GM12878 (cell line): ENCODE results near the gene LMX1B. TPM values are rescaled to one million over a fixed set of nuclear protein-coding genes. Genes with fewer than 3 reads are reported as not detected.

ENCODE experiments used
- ATAC-seq: fragments of 200-7000 bp; cut with Tn5 transposase; 3 replicates; pipeline ENCODE4 v1.9.1; 2020; ENCODE audit warnings: mild to moderate bottlenecking, moderate library complexity
- BruUV-seq: library from RNA; stranded (reverse); fragments of 400-500 nt; replicated peaks from 2 replicates; lab custom pipeline; 2021; lab: Mats Ljungman, UMichigan
- CTCF ChIA-PET: fragments of 300-600 bp; sonication (Branson Sonifier 250); formaldehyde crosslinking; extraction: SDS; loops from one replicate; lab custom pipeline; 2021; ENCODE audit warnings: inconsistent platforms; lab: Yijun Ruan, JAX
- POLR2A ChIA-PET: fragments of 350-600 bp; formaldehyde crosslinking; extraction: SDS; loops from one replicate; lab custom pipeline; 2021; ENCODE audit warnings: inconsistent platforms; lab: Charles Lee
- RAD21 ChIA-PET: fragments of 300-600 bp; sonication (Branson Sonifier 250); formaldehyde crosslinking; loops from one replicate; lab custom pipeline; 2023; ENCODE audit warnings: antibody characterized with exemption; ENCODE audit not compliant: unreplicated experiment; lab: Charles Lee
- SMC1A ChIA-PET: fragments of 300-600 bp; sonication (Branson Sonifier 250); formaldehyde crosslinking; loops from one replicate; lab custom pipeline; 2023; ENCODE audit not compliant: unreplicated experiment, uncharacterized antibody; lab: Charles Lee
- DNase-seq: peaks from one replicate; pipeline ENCODE4 v3.0.0-alpha.2; 2011; ENCODE audit warnings: low read depth, low spot score
- FAIRE-seq: peaks from 3 replicates; lab custom pipeline; 2011; peaks lifted over from hg19 to GRCh38; lab: Jason Lieb, UNC
- H2AFZ ChIP-seq: 2 replicates; pipeline ENCODE4 v1.6.0; 2011; ENCODE audit warnings: low read depth, low read length, control low read depth; ENCODE audit not compliant: control insufficient read depth
- H3K27ac ChIP-seq: 2 replicates; pipeline ENCODE4 v1.5.1; 2011; ENCODE audit warnings: control low read depth; ENCODE audit not compliant: control insufficient read depth, insufficient read depth
- H3K27me3 ChIP-seq, 2 experiments: replicated peaks in 1 of 2; 2 replicates each; pipeline versions ENCODE4 v1.6.0 to v1.6.1; 2011; ENCODE audit warnings: low read length in 1 of 2; ENCODE audit not compliant: control insufficient read depth in 2 of 2, insufficient read depth in 2 of 2
- H3K36me3 ChIP-seq, 2 experiments: 2 replicates each; pipeline ENCODE4 v1.5.1; 2011; ENCODE audit warnings: low read length in 1 of 2; ENCODE audit not compliant: control insufficient read depth in 2 of 2, insufficient read depth in 2 of 2
- H3K4me1 ChIP-seq: 2 replicates; pipeline ENCODE4 v1.6.1; 2011; ENCODE audit warnings: mild to moderate bottlenecking, low read length, moderate library complexity, mixed read lengths; ENCODE audit not compliant: control insufficient read depth, insufficient read depth
- H3K4me2 ChIP-seq: 2 replicates; pipeline ENCODE4 v1.6.0; 2011; ENCODE audit warnings: control low read depth; ENCODE audit not compliant: control insufficient read depth, insufficient read depth
- H3K4me3 ChIP-seq: fragments of 200-600 bp; sonication (generic); 2 replicates; pipeline ENCODE4 v1.5.1; 2016
- H3K79me2 ChIP-seq: 2 replicates; pipeline ENCODE4 v1.6.0; 2011; ENCODE audit warnings: low read length; ENCODE audit not compliant: control insufficient read depth, insufficient read depth
- H3K9ac ChIP-seq: 2 replicates; pipeline ENCODE4 v1.8.0; 2011; ENCODE audit warnings: low read length, control low read depth, mixed read lengths; ENCODE audit not compliant: control insufficient read depth, insufficient read depth
- H3K9me3 ChIP-seq: replicated peaks from 3 replicates; pipeline ENCODE4 v1.5.1; 2011; ENCODE audit warnings: mild to moderate bottlenecking, low read length; ENCODE audit not compliant: control insufficient read depth, insufficient read depth
- H4K20me1 ChIP-seq: 2 replicates; pipeline ENCODE4 v1.6.0; 2011; ENCODE audit not compliant: control insufficient read depth, insufficient read depth
- EZH2 ChIP-seq: IDR thresholded peaks from 2 replicates; pipeline ENCODE4 v1.6.1; 2012; ENCODE audit warnings: low read depth, mild to moderate bottlenecking, control low read depth, inconsistent platforms, low read length, borderline replicate concordance; ENCODE audit not compliant: control insufficient read depth
- HDAC6 ChIP-seq: fragments of 200-600 bp; sonication (generic); IDR thresholded peaks from one replicate; pipeline ENCODE4 v1.8.0; 2017; ENCODE audit warnings: antibody characterized with exemption; ENCODE audit not compliant: unreplicated experiment
- KLF5 ChIP-seq: fragments of 450-650 bp; IDR thresholded peaks from 2 replicates; pipeline ENCODE4 v1.6.1; 2014; ENCODE audit warnings: mild to moderate bottlenecking; ENCODE audit not compliant: partially characterized antibody
- NFYB ChIP-seq: IDR thresholded peaks from 2 replicates; pipeline ENCODE4 v1.6.1; 2011; ENCODE audit warnings: low read depth, mild to moderate bottlenecking, low read length, improper control_type of control experiment, moderate library complexity; ENCODE audit not compliant: insufficient read depth
- SMAD1 ChIP-seq: fragments of 450-650 bp; IDR thresholded peaks from 2 replicates; pipeline ENCODE4 v1.6.1; 2018; ENCODE audit warnings: mild to moderate bottlenecking, low read depth; ENCODE audit not compliant: partially characterized antibody
- SUZ12 ChIP-seq: fragments of 200-600 bp; sonication (generic); IDR thresholded peaks from one replicate; pipeline ENCODE4 v1.6.1; 2018; ENCODE audit warnings: antibody characterized with exemption, mild to moderate bottlenecking; ENCODE audit not compliant: unreplicated experiment
- whole genome bisulfite sequencing: methylation state at CpG from one replicate; pipeline ENCODE4 v1.1.6; 2016; ENCODE audit warnings: low lambda C conversion rate; ENCODE audit not compliant: insufficient replicate concordance, insufficient coverage; ENCODE audit errors: missing lambda C conversion rate; 5-methylcytosine and 5-hydroxymethylcytosine counted together
- in situ Hi-C: fragments of 300-500 bp; cut with MboI; formaldehyde crosslinking; loops from 9 replicates; pipeline ENCODE4 v1.14.3; 2018; ENCODE audit warnings: mixed read lengths
- intact Hi-C: fragments of 100-400 bp; cut with micrococcal nuclease; formaldehyde crosslinking; loops from one replicate; pipeline ENCODE4 v1.14.2; 2022; ENCODE audit not compliant: unreplicated experiment
- polyA plus RNA-seq, 11 experiments: library from polyadenylated mRNA; depleted of rRNA in 4 of 11; unstranded in 6 of 11; stranded (reverse) in 5 of 11; fragments of >200 nt; fragmentation: Nextera tagmentation in 4 of 11; fragmentation: Illumina TruSeq in 1 of 11; extraction: Ambion mirVana in 4 of 11; extraction: Trizol in 1 of 11; gene quantifications; 1 replicate in 1 of 11; 2 replicates in 10 of 11; pipeline versions ENCODE4 v1.2.1 to v1.2.3, GENCODE V29; 2011 to 2016; ENCODE audit warnings: inconsistent platforms in 2 of 11, missing spikeins in 2 of 11, low read depth in 1 of 11
- total RNA-seq, 4 experiments: library from RNA; depleted of rRNA in 3 of 4; stranded (reverse); fragments of >200 nt in 3 of 4; fragmentation: Illumina TruSeq in 1 of 4; extraction: Trizol in 1 of 4; gene quantifications; 2 replicates each; pipeline versions ENCODE4 v1.2.1 to v1.2.3, GENCODE V29; 2013 to 2021
- TF ChIP-seq, protein P1 (sequence below): fragments of 150-350 bp; IDR thresholded peaks from 2 replicates; pipeline ENCODE4 v1.6.1; 2016; ENCODE audit warnings: low read depth, low read length

LMX1B gene
- total and polyA plus RNA-seq, 10 of the 15 experiments (the other 5 are each of a cell fraction or from before 2014, with no cell fraction given): not detected

DNA sequence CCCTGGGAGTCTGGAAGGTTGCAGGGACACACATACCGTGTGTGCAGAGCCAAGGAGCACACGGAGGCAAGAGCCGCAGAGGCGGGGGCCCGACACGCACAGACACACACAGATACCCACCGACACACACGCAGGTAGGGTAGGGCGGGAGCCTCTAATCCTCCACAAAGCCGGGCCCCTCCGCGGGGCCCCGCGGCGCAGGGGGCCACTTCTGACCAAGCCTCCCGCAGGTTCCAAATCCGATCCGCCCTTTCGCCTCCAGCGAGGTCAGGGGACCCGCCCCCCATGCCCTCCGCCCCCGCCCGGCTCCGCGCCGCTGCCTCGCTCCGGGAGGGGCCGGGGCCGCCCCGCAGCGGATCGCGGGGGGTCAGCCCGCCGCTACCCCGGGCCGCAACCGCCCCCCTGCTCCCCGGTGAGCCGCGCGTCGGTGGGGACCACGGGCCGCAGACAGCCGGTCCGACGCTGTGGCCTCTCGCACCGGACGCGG, 1.4 kb upstream of the LMX1B start (continued):
- no peak for TF ChIP-seq HDAC6
- TF ChIP-seq, protein P1, sequence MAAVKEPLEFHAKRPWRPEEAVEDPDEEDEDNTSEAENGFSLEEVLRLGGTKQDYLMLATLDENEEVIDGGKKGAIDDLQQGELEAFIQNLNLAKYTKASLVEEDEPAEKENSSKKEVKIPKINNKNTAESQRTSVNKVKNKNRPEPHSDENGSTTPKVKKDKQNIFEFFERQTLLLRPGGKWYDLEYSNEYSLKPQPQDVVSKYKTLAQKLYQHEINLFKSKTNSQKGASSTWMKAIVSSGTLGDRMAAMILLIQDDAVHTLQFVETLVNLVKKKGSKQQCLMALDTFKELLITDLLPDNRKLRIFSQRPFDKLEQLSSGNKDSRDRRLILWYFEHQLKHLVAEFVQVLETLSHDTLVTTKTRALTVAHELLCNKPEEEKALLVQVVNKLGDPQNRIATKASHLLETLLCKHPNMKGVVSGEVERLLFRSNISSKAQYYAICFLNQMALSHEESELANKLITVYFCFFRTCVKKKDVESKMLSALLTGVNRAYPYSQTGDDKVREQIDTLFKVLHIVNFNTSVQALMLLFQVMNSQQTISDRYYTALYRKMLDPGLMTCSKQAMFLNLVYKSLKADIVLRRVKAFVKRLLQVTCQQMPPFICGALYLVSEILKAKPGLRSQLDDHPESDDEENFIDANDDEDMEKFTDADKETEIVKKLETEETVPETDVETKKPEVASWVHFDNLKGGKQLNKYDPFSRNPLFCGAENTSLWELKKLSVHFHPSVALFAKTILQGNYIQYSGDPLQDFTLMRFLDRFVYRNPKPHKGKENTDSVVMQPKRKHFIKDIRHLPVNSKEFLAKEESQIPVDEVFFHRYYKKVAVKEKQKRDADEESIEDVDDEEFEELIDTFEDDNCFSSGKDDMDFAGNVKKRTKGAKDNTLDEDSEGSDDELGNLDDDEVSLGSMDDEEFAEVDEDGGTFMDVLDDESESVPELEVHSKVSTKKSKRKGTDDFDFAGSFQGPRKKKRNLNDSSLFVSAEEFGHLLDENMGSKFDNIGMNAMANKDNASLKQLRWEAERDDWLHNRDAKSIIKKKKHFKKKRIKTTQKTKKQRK: no peak
- TF ChIP-seq NFYB: no peak
- TF ChIP-seq SMAD1: no peak
- TF ChIP-seq KLF5: no peak
- TF ChIP-seq, all 136 proteins: peak for 0

DNA sequence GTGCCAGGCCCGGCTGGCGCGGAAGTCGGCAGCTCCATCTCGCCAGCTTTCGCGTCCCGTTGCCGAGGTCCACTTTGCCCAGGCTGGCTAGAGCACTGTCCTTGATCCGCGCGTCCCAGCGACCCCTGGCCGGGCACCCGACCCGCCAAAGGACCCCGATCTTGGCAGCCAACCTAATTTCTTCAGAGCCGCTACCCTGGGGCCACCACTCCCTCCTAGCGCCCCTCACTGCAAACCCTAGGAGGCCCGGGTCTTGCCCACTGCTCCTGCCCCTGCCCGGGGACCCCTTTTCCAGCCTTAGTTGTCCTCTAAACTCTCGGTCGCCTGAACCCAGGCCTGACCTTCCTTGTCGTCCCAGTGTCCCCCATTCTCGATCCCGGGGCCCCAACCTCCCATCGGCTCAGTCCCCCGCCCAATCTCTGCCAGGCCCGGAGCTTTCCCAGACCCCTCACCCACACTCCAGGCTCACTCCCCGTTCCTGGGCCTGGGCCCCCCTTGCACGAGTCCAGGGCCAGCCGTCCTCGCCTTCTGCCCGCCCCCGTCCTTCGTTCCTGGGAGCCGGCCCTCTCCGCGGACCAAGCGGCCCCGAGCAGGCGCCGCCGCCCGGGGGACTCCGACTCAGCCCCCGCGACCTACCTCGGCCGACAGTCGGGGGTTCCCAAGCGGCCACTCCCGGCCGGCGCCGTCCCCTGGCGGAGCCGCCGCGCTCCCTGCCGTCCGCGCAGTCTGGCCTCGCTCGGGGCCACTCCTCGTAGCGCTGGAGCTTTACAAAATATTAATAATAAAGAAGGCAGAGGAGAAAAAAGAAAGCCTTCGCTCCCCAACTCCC, 701 bp upstream of the LMX1B start:
- Histone ChIP-seq H3K4me3 (no peak overlapping the region), H2AFZ (no peak overlapping the region), H3K27me3 (peaks cover 17 to 24% of the 10 kb centered on the region in 2 experiments), H3K79me2 (no peaks in the 10 kb centered on the region), H3K36me3 (no peaks in the 10 kb centered on the region), H3K4me1 (no peaks in the 10 kb centered on the region), H4K20me1 (no peaks in the 10 kb centered on the region; the same call in 1 of the 2 replicates), H3K4me2 (no peak overlapping the region), H3K9me3 (no peaks in the 10 kb centered on the region), H3K27ac (no peak overlapping the region), H3K9ac (no peak overlapping the region)
- ChIA-PET POLR2A (no interaction called here), SMC1A (no interaction called here), RAD21 (no interaction called here), CTCF (no interaction called here)
- BruUV-seq: no TSS peak
- 25% methylated on average over 61 of the region's 68 CpGs for WGBS
- TF ChIP-seq EZH2 (no peak), SUZ12 (peak; percentile 60)
- intact Hi-C loops (loop anchor here (5.0 kb wide), 1 partner anchor 169 kb away; no protein-coding TSS in a partner anchor), in situ Hi-C loops (no loop called here)
- FAIRE-seq (no peak), DNase-seq (no peak), ATAC-seq (no peak)
